SW480 (cell line): ENCODE measurements around the gene PRAMEF4.
"Not testable (repeated sequence)": the region's sequence is repeated elsewhere in the genome, so short reads cannot be mapped to it uniquely, and the experiment has no call there.

Experiments used
- DNase-seq: peaks from one replicate; pipeline ENCODE4 v3.0.0-alpha.2; 2016; ENCODE audit warnings: low spot score

The PRAMEF4 gene

DNA sequence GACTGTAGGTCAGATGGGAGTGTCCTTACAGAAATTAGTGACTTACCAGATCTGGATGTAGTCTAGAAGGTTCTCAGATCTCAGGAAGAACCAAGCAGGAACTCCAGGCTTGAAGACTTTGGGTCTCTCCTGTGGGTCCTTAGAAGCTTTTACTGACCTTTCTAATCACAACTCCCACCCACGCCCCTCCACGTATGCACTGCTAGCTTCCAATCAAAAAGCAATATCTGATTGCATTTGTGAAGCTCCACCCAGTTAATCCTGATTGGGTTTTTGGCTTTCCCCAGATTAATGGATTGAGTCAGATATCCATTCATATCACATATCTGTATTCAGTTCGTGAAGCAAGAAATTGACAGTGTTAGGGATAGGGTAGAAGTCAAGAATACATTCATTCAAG is at the start of gene PRAMEF4:
Gene PRAMEF4, minus strand, starts transcription at position 101 of the 400 bp plus-strand sequence. CDS start 2,807 bp downstream, outside the sequence.
- not testable (repeated sequence) for DNase-seq

DNA sequence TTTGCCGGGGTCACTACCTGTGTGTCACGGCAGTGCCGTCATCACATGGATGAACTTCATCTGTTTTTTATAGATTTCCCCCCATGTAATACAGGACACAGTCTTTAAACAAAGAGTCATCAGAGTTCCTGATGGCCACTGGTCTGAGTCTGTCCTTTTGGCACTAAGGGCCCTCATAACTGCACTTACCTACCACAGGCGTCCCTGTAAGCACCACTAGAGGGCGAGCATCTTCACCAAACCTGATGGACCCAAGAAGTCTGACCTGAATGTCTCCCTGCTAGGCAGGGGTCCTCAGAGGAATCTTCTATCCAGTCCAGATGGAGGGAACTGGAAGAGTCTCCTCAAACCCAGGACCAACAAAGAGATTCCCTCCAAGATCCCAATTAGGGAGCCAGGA is 38.4 kb upstream of the PRAMEF4 start:
- not testable (repeated sequence) for DNase-seq

DNA sequence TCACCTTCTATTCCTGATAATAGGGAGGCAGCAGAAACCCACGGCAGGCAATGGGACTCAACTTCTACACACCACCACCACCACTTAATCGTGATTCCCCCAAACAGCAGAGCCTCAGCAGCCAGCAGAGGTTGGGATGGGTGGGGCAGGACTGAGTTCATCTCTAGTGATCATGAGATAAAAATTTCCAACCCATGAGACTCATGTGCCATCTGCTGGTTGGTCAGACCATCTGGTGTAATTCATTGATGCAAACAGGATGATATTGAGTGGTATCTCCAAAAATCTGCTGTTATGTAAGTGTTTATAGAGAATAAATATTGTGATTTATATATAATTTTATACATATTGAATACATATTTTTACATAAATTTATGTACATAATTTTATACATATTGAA is 35.7 kb upstream of the PRAMEF4 start:
- DNase-seq: peak; percentile 1

DNA sequence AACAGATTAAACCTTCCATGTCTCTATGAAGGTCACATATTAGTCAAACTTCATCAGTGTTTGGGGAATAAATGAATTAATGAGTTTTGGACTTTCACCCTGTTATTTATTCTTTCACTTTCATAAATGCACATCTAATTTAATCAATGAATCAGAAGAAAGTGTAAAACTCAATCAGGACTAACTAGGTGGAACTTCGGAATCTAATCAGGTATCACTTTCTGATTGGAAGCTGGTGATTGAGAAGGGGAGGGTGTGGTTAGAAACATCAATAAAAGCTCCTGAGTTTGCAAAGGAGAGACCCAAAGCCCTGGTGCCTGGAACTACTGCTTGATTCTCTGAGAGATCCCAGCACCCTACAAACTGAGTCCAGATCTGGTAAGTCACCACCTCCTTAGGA is 30.3 kb upstream of the PRAMEF4 start, which contains the start of gene PRAMEF7:
Gene PRAMEF7, plus strand, starts transcription at position 301 of the 400 bp plus-strand sequence. CDS start 1,083 bp downstream, outside the sequence.
- DNase-seq: not testable (repeated sequence)

DNA sequence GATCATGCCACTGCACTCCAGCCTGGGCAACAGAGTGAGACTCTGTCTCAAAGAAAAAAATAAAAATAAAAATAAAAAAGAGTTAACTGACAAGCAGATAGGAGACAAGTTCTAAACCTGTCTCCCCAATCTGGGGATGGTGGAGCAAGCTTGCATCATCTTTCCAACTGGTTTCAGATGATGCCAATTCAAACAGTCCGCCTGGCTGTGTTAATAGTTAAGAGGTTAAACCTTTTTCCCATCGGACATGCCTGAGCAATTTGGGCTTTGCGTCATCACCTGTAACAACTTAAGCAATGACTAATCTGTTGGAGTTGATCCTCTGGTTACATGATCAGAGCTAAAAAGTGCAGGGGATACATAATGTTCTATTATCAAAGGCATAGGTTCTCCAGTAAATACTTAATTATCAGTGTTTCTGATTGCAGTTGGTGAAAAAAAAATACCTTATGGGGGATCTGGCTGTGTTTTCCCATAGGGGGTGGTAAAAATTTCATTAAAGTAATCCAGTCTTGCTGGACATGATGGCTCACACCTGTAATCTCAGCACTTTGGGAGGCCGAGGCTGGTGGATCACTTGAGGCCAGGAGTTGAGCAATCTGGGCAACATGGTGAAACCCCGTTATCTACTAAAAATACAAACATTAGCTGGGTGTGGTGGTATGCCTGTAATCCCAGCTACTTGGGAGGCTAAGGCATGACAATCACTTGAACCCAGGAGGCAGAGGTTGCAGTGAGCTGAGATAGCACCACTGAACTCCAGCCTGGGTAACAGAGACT is 18.0 kb upstream of the PRAMEF4 start:
- not testable (repeated sequence) for DNase-seq

DNA sequence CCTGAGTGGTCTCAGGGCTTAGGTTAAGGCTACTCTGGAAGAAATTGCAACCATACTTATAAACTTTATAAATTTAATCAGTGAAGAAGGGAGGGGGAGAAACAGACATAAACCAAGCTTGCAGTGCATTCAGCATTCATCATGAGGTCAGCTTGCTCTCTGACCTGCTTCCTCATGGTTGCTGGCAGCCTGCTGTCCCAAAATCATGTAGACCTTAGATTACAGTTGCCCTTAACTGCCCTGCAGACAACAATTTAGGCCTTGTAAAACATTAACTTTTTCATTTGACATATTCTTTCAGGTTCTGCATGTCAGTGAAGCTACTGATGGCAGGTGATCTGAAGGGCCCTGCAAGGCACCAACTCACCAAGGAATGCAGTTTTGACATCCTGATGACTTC is 13.2 kb upstream of the PRAMEF4 start:
- not testable (repeated sequence) for DNase-seq

DNA sequence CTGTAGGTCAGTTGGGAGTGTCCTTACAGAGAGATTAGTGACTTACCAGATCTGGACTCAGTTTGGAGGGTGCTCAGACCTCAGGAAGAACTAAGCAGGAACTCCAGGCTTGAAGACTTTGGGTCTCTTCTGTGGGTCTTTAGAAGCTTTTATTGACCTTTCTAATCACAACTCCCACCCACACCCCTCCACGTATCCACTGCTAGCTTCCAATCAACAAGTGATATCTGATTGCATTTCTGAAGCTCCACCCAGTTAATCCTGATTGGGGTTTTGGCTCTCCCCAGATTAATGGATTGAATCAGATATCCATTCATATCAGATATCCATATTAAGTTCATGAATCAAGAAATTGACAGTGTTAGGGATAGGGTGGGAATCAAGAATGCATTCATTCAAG is 12.2 kb upstream of the PRAMEF4 start, which contains the start of gene PRAMEF10:
Gene PRAMEF10, minus strand, starts transcription at position 101 of the 400 bp plus-strand sequence. CDS start 2,423 bp downstream, outside the sequence.
- DNase-seq: not testable (repeated sequence)

DNA sequence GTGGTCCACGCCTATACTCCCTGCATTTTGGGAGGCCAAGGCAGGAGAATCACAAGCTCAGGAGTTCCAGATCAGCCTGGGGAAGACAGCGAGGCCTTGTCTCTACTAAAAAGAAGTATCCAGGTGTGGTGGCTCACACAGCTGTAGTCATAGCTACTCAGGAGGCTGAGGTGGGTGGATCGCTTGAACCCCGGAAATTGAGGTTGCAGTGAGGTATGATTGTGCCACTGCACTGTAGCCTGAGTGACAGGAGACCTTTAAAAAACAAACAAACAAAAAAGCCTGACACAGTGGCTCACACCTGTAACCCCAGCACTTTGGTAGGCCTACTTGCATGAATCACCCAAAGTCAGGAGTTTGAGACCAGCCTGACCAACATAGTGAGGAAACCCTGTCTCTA is 7.5 kb downstream of the PRAMEF4 start:
- not testable (repeated sequence) for DNase-seq

DNA sequence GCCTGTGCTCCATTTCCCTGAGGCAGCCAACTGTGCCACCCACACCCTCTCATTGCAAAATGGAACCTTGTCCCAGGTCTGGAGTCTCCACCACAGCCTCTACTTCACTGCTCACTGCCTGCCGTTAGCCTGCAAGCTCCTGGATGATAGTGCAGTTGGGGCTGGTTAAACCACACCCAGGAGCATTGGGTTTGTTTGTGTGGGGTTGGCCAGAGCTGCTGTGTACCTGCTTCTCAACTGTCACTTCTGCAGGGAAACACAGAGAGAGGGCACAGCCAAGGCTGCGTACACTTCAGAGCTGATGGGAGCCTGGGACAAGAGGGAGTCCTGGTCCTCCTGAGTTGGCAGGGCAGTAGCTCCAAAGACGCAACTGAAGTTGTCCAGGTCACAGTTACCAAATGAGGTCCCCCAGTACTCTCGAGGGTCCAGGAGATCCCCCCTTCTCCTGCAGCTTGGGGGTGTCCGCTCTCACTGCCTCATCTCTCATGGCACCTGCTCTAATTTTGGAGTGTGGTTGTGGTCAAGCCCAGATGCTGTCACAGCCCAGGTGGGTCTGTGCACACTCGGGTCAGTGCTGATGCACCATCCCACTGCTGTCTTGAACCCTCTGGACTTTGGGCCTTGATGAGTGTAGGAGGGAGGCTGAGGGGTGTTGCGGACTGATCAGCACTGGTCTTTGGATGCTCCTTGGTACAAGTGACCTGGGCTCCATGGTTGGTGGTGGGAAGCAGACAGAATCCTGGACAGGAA is 22.7 kb downstream of the PRAMEF4 start:
- not testable (repeated sequence) for DNase-seq

DNA sequence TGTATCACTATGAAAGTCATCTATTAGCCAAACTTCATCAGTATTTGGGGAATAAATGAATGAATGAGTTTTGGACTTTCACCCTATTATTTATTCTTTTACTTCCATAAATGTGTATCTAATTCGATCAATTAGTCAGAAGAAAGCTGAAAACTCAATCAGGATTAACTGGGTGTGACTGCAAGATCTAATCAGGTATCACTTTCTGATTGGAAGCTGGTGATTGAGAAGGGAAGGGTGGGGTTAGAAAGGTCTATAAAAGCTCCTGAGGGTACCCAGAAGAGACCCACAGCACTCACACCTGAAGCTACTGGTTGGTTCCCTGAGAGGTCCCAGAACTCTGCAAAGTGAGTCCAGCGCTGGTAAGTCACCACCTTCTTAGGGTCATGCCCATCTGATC is 29.2 kb downstream of the PRAMEF4 start, which contains the start of gene PRAMEF2:
Gene PRAMEF2, plus strand, starts transcription at position 301 of the 400 bp plus-strand sequence. CDS start 1,924 bp downstream, outside the sequence.
- DNase-seq: not testable (repeated sequence)

DNA sequence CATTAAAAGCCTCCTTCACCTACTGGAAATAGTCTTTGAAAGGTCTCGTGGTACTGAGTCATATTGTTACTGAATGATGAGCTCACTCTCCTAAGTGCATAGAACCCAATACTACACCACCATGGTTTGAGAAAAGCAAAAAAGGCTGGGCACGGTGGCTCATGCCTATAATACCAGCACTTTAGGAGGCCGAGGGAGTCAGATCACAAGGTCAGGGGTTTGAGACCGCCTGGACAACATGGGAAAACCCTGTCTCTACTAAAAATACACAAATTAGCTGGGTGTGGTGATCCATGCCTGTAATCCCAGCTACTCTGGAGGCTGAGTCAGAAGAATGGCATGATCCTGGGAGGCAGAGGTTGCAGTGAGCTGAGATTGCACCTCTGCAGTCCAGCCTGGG is 34.2 kb downstream of the PRAMEF4 start:
- peak; percentile 22 for DNase-seq

DNA sequence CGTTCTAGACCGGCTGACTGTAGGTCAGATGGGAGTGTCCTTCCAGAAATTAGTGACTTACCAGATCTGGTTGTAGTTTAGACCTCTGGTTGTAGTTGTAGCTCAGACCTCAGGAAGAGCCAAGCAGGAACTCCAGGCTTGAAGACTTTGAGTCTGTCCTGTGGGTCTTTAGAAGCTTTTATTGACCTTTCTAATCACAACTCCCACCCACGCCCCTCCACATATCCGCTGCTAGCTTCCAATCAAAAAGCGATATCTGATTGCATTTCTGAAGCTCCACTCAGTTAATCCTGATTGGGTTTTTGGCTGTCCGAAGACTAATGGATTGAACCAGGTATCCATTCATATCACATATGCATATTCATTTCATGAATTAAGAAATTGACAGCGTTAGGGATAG is 37.4 kb downstream of the PRAMEF4 start, which contains the start of gene HNRNPCL1:
Gene HNRNPCL1, minus strand, starts transcription at position 101 of the 400 bp plus-strand sequence. CDS start 431 bp downstream, outside the sequence.
- not testable (repeated sequence) for DNase-seq

DNA sequence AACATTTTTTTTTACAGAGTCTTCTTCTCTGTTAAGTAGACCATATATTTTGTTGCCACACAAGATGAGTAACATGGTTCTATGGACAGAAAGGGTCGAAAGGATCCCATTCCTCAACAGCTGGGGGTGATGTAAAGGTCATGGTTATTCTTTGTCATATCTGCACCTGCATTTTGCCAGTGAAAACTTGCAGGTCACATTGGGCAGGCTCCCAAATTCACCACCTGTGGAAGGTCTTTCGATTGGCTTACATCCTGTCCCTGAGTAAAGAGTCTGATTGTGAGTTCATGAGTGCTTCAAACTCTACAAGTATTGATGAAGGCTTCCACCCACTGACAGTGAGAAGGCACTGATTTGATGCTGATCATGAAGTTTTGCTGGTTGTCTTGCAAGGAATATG is 52.8 kb downstream of the PRAMEF4 start:
- not testable (repeated sequence) for DNase-seq

DNA sequence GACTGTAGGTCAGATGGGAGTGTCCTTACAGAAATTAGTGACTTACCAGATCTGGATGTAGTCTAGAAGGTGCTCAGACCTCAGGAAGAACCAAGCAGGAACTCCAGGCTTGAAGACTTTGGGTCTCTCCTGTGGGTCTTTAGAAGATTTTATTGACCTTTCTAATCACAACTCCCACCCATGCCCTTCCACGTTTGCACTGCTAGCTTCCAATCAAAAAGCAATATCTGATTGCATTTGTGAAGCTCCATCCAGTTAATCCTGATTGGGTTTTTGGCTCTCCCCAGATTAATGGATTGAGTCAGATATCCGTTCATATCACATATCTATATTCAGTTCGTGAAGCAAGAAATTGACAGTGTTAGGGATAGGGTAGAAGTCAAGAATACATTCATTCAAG is 54.7 kb downstream of the PRAMEF4 start, which contains the start of gene PRAMEF11:
Gene PRAMEF11, minus strand, starts transcription at position 101 of the 400 bp plus-strand sequence. CDS start 2,621 bp downstream, outside the sequence.
- not testable (repeated sequence) for DNase-seq
